ENCODE measurements around the gene ERCC6L2.

GRCh38 chr9:95880021-95880690, 4.7 kb downstream of the ERCC6L2 start:
- no peak for TF ChIP-seq POLR2A (IDR thresholded peaks at IDR 0.05; ENCODE audit: low read length)
- TF ChIP-seq GATA1 (IDR thresholded peaks at IDR 0.05; ENCODE audit: low read depth, low read length), result no peak
